Kidney epithelial cell (primary cell): ENCODE data around the gene FBXO33. TPM values are rescaled to one million over a fixed set of nuclear protein-coding genes. Genes with fewer than 3 reads are reported as not detected.

ENCODE experiments used
- DNase-seq: peaks from one replicate; pipeline ENCODE4 v3.0.0-alpha.2; 2010; ENCODE audit warnings: low read depth
- H3K27me3 ChIP-seq: 2 replicates; pipeline ENCODE4 v1.6.0; 2011; ENCODE audit warnings: low read length; ENCODE audit not compliant: control insufficient read depth, insufficient read depth
- H3K36me3 ChIP-seq: 2 replicates; pipeline ENCODE4 v1.5.1; 2011; ENCODE audit warnings: low read length; ENCODE audit not compliant: control insufficient read depth, insufficient read depth
- H3K4me3 ChIP-seq: 2 replicates; pipeline ENCODE4 v1.5.1; 2011; ENCODE audit warnings: low read depth, mild to moderate bottlenecking, control low read depth, low read length
- total RNA-seq: library from RNA; depleted of rRNA; stranded (reverse); fragments of >200 nt; gene quantifications from 2 replicates; pipeline ENCODE4 v1.2.3, GENCODE V29; 2015
- TF ChIP-seq, protein P1 (sequence below): IDR thresholded peaks from 2 replicates; pipeline ENCODE4 v1.5.1; 2011; ENCODE audit warnings: mild to moderate bottlenecking, moderate library complexity, low read length, control low read depth, inconsistent platforms; ENCODE audit not compliant: insufficient read depth, poor library complexity, severe bottlenecking

Gene FBXO33
- total RNA-seq, 1 donor from 2014 or later, result 13.7 TPM

DNA sequence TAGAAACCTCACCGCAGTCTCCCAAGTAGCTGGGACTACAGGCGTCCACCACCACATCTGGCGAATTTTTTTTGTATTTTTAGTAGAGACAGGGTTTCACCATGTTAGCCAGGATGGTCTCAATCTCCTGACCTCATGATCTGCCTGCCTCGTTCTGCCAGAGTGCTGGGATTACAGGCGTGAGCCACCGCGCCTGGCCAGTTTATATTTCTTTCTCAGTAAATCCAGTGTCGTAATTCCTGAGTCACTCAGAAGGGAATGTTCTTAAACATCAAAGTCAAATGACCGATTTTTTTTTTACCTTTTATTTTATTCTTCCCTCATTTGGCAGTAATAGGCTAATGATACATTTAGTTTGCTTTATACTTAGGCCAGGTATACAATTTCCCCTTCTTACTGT, 80.5 kb downstream of the FBXO33 start:
- Histone ChIP-seq H3K27me3 (no peaks in the 10 kb centered on the region), H3K4me3 (no peak overlapping the region), H3K36me3 (no peaks in the 10 kb centered on the region)
- no peak for DNase-seq
- TF ChIP-seq, protein P1, sequence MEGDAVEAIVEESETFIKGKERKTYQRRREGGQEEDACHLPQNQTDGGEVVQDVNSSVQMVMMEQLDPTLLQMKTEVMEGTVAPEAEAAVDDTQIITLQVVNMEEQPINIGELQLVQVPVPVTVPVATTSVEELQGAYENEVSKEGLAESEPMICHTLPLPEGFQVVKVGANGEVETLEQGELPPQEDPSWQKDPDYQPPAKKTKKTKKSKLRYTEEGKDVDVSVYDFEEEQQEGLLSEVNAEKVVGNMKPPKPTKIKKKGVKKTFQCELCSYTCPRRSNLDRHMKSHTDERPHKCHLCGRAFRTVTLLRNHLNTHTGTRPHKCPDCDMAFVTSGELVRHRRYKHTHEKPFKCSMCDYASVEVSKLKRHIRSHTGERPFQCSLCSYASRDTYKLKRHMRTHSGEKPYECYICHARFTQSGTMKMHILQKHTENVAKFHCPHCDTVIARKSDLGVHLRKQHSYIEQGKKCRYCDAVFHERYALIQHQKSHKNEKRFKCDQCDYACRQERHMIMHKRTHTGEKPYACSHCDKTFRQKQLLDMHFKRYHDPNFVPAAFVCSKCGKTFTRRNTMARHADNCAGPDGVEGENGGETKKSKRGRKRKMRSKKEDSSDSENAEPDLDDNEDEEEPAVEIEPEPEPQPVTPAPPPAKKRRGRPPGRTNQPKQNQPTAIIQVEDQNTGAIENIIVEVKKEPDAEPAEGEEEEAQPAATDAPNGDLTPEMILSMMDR, result no peak

DNA sequence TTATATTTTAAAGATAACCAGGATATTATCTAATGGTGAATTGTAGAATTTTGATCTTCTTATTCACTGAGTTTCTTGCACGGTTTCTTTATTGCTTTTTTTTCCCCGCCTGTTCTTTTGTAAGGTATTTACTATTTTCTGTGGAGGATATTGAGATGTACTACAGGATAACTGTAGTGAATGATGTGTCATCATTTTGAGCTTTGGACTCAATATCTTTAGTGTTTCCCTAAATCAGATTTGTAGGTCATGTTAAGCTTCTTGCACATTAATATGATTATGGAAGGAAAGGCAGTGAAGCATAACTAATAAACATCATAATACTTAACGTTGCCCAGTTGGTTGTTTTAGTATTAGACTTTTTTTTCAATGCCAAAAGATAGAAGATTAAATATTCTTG, 81.4 kb downstream of the FBXO33 start:
- TF ChIP-seq, protein P1, result no peak
- H3K27me3 ChIP-seq, result no peaks in the 10 kb centered on the region

More for the DNA sequence above, 81.4 kb downstream of the FBXO33 start:
- H3K4me3 ChIP-seq, result no peak overlapping the region
- no peaks in the 10 kb centered on the region for H3K36me3 ChIP-seq
- no peak for DNase-seq

Other genes with a start within 250 kb of the FBXO33 start
- 38.6 and 41.2 TPM in 2 replicates for gene MIA2, start 198.5 kb downstream of the FBXO33 start, total RNA-seq